ENCODE measurements around the gene TMEM176A.
"Not testable (repeated sequence)": the region's sequence is repeated elsewhere in the genome, so short reads cannot be mapped to it uniquely, and the experiment has no call there.

The TMEM176A gene, protein sequence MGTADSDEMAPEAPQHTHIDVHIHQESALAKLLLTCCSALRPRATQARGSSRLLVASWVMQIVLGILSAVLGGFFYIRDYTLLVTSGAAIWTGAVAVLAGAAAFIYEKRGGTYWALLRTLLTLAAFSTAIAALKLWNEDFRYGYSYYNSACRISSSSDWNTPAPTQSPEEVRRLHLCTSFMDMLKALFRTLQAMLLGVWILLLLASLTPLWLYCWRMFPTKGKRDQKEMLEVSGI

GRCh38 chr7:150800581-150801241, at the start of gene TMEM176A:
Gene TMEM176A, plus strand, starts transcription at chr7:150800769. Its CDS starts 782 bp downstream, at chr7:150801551.
- DNase-seq: no peak

DNA sequence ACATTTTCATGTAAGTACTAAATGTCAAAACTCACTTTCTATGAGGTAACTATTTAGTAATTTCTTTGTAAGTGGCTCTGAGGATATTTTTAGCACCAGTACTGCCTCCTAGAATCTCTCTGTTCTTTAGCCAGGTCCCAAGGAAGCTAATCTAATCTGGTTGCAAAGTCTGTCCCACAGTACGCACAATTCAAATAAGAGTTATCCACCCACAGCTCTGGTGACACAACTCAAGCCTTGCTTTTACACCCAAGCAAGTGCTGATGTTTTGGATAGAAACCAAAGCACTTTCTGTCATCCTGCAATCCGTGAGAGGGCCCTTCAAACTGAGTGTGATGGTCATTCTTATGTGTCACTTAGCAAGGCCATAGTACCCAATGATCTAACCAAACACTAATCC, 48.9 kb upstream of the TMEM176A start:
- no peak for DNase-seq

GRCh38 chr7:150753239-150753638, 47.3 kb upstream of the TMEM176A start:
- no peak for DNase-seq

- DNase-seq: no peak
Observed at GRCh38 chr7:150753826-150754603, 46.6 kb upstream of the TMEM176A start.

DNA sequence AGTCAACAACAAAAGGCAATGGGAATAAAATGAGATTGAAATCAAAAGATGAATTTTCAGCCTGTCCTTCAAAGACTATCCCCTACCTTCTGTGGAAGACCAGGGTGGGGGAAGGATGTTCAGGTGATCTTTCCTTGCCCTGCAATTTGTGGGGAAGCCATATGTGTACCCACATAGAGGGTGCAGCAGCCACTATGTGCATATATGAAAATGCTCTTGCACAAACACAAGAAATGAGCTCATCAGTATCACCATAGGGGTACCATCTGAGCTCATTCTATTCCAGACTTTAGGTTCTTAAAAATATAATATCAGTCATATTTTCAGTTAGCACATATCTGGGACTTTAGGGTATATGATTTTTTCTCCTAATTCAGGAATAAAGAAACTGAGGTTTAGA, 45.6 kb upstream of the TMEM176A start:
- no peak for DNase-seq

GRCh38 chr7:150755473-150756099, 45.0 kb upstream of the TMEM176A start:
- DNase-seq: no peak

DNA sequence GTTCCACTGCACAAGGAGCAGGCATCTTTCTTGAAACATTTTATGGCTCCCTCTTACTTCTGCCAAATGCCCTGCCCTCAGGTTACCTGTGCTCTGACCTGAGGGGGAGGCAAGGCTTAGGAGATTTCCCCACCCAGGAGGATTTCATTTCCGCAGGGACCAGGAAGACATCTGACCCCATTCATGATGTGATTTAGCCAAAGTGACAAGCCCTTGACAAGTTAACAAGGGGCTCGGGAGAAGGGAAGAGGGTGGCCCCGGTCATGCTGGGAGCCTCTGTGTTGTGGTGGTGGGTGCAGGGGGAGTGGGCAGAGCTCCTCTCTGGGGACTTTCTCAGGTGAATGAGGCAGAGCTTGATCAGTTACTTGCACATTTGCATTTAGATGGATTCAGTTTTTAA, 44.4 kb upstream of the TMEM176A start:
- no peak for DNase-seq

DNA sequence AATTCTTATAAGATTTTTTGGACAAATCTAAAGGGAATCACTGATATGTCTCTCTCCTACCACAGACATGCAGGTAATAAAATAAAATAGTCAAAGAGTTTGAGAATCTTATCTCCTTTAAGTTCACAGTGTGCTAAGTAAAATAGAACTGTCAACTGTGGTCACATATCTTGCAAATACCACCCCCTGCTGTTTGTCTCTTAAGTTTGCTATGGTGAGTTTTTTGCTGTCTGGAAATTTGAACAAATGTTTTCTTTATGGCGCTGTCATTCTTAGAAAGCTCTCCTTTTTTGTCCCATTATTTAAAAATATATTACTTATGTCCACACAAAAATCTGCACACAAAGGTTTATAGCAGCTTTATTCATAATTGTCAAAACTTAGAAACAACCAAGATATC, 43.7 kb upstream of the TMEM176A start:
- no peak for DNase-seq

DNA sequence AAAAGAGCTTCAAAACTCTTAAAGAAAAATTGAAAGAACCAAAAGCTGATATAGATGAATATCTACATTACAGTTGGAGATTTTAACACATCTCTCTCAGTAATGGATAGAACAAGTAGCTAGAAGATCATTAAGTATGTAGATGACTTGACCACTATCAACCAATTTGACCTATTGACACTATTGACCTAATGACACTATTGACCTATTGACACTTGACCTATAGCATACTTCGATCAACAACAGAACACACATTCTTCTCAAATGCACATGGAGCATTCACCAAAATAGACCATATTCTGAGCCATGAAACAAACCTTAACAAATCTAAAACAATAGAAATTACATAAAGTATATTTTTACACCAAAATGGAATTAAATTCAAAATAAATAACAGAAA, 41.1 kb upstream of the TMEM176A start:
- DNase-seq: no peak

GRCh38 chr7:150766334-150766709, 34.2 kb upstream of the TMEM176A start:
- DNase-seq: no peak

DNA sequence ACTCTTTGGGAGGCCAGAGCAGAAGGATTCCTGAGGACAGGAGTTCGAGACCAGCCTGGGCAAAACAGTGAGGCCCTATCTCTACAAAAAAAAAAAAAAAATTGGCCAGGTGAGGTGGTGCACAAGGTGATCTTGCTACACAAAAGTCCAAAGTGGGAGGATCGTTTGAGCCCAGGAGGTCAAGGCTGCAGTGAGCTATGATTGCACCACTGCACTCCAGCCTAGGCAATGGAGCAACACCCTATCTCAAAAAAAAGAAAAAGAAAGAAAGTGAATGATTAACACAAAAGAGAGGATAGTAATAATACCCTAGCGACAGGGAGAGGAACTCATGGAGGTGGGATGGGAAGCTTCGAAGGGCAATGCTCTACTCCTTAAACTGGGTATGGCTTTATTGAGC, 30.8 kb upstream of the TMEM176A start:
- no peak for DNase-seq

- DNase-seq: not testable (repeated sequence)
Observed at GRCh38 chr7:150774131-150774530, 26.4 kb upstream of the TMEM176A start.

DNA sequence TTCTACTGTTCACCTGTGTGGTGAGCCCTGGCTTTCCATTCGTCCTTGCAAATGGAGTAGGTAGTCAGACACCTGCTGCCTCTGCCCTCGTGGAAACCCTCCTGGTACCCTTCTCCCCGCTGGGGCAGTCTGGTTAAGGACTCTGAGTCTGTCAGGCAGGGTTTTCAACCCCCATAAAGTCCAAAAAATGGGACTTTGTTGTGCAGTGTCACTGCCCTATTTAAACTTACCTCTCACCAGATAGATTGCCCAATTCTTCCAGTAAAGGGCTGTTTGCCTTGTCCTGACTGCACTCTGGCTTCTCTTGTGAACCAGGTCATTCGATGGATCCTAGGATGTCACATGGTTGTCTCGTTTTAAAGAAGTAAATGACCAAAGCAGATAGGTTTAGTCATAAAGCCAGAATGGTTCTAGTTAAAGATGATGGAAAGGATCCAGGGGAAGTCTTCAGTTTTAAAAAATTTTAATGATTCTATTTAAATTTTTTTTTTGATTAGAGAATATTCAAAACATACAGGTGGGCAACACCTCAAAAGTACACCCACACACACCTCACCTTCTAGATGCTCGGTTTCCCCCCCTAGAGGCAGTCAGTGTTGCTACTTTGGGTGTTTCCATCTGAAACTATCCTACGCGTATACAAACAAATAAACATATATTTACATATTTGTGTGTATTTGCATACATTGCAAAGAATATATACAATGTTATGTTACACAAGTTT, 22.4 kb upstream of the TMEM176A start:
- DNase-seq: no peak

DNA sequence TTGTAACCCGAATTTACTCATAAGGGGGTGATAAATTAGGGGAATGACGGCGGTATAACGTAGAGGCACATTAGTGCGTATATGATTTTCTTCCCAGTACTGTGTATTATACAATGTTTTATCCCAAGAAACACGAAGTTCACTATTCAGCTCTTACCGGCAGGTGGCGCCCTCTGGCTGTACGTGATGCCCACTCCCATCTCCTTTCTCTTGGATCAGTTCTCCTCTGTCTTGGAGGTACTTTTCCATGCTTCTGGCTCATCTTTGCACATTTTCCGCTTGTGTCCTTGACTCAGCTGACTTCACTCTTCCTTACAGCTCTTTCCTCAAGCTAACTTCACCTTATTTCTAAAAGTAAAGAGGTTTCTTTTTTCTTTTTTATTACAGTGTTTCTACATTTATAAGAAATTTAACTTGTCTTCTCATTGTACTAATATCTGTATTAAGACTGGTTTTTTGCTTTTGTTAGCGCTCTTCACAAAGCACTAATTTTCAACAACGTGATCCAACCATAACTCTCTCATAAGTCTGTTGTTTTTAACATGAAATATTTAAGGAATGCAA, 21.7 kb upstream of the TMEM176A start:
- DNase-seq: peak; percentile 76

GRCh38 chr7:150780292-150780691, 20.3 kb upstream of the TMEM176A start:
- no peak for DNase-seq

DNA sequence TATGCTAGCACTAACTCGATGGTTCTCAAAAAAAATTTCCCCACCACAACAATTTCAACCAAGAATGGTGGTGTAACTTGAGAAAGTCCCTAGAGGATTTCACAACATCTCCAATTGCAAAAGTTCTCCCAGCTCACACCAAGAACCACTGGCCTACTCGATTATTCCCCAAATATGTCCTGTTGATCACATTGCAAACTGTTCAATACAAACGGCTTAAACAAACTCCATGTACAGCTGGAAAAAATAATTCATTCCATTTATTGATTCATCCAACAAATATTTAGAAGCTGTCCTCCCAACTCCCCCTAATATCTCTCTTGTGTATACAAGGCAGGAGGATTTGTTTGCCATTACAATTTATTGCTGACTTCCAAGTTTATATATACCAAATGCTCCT, 19.5 kb upstream of the TMEM176A start:
- DNase-seq: no peak

- DNase-seq: no peak
Observed at GRCh38 chr7:150781961-150782360, 18.6 kb upstream of the TMEM176A start.

- DNase-seq: no peak
Observed at GRCh38 chr7:150784120-150784736, 16.3 kb upstream of the TMEM176A start.

DNA sequence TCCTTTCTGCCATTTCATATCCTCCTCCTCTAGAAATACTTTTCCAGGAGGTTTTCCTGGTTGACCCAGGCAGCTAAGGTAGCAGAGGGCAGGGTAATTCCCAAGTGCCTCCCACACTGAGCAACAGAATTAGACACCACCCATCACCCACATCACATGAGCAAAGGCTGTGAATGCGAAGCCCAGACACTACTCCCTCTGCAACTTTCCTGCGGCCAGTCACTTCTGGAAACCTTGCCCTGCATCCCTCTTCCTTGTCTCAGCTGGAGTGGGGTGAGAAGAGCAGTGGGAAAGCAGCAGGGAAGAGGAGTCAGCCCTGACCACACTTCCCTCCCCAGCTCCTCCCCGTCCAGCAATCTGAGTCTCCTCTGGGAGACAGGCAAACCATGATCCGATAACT, 15.6 kb upstream of the TMEM176A start:
- DNase-seq: no peak

DNA sequence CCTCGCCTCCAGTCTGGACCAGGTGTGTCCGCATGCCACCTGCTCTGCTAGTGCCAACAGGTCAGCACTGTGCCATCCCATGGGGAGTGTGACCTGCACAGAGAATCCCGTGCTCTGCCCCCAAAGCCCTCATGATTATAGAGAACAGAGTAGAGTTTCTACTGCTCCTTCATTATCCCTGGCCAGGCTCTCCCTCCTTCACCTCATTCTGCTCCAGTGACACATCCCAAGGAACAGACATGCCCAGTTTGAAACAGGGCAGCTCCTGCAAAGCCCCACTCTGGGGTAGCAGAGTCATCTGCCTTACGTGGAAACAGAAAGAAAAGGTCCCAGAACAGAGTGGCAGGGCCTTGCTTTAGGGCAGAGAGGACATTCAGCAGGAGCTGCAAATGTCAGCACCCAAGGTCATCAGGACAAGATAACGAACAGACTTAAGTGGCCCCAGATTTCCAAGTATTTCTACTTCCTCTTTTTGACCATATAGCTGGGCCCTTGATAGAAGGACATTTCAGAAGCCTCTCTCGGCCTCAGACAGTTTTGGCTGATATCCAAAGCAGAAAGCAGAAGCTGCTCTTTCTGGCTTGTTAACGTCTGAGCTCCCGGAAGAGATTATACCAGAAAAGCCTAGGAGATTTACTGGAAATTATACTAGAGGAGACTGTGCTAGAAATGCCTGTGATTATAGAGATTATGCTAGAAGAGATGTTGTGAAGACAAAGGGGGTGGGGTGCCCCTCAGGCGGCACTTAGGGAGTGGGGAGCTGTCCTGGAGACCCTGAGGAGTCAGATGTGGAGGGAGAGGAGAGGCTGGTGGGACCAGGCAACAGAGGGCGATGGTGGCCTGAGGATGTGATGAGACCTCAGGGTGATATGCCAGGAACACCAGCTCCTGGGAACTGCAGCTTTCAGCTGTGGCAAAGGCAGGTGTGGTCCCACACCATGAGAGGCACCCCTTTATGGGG, 13.0 kb upstream of the TMEM176A start:
- DNase-seq: peak; percentile 43

Data from NCI-H2029 (cell line).